Right cardiac atrium (tissue), 5 donors: ENCODE results near the gene THRSP. TPM values are rescaled to one million over a fixed set of nuclear protein-coding genes. Genes with fewer than 3 reads are reported as not detected.
A peak's percentile ranks its signal among the peaks of the same experiment; 100 is the strongest.
"Not testable (repeated sequence)": the region's sequence is repeated elsewhere in the genome, so short reads cannot be mapped to it uniquely, and the experiment has no call there.

Source experiments
- ATAC-seq, 2 donors: fragments of 200-7000 bp; cut with Tn5 transposase; one replicate each; pipeline versions ENCODE4 v1.8.0 to v1.9.1; 2020; ENCODE audit warnings: moderate library complexity in 2 of 2, mild to moderate bottlenecking in 1 of 2
- DNase-seq, 3 donors: peaks; one replicate each; pipeline ENCODE4 v3.0.0-alpha.2; 2020
- H3K27ac ChIP-seq: one replicate; pipeline ENCODE4 v1.5.1; 2013; ENCODE audit warnings: mild to moderate bottlenecking, low read length, control low read depth, moderate library complexity
- H3K27me3 ChIP-seq: one replicate; pipeline ENCODE4 v1.6.1; 2013; ENCODE audit not compliant: control insufficient read depth, insufficient read depth
- H3K4me1 ChIP-seq: one replicate; pipeline ENCODE4 v1.6.1; 2013; ENCODE audit warnings: low read length; ENCODE audit not compliant: control insufficient read depth, insufficient read depth
- H3K4me3 ChIP-seq: one replicate; pipeline ENCODE4 v1.5.1; 2013; ENCODE audit warnings: low read length, control low read depth
- H3K9me3 ChIP-seq: one replicate; pipeline ENCODE4 v1.6.1; 2013; ENCODE audit warnings: low read length; ENCODE audit not compliant: control insufficient read depth
- WGBS: extraction: QIAGEN DNeasy Blood & Tissue Kit; methylation state at CpG from one replicate; pipeline ENCODE4 v1.1.7; 2013; 5-methylcytosine and 5-hydroxymethylcytosine counted together
- intact Hi-C, 4 donors: fragments of 100-400 bp; cut with DNase I; formaldehyde crosslinking; loops; one replicate each; pipeline versions ENCODE4 v1.11.0 to v1.14.0; 2022 to 2023
- long read RNA-seq, 4 donors: library from polyadenylated mRNA; unstranded; transcript quantifications; one replicate each; pipeline ENCODE4 v2.0.0, GENCODE V29; 2020 to 2021
- polyA plus RNA-seq: library from polyadenylated mRNA; stranded (reverse); fragments of 200-250 nt; gene quantifications from one replicate; pipeline ENCODE4 v1.2.3, GENCODE V29; 2013
- total RNA-seq, 4 donors: library from RNA; stranded (reverse); fragmentation: NEBNext Ultra II Directional; extraction: Animal tissue kit (Norgen Biotek cat#: 25700); gene quantifications; one replicate each; pipeline ENCODE4 v1.2.1, GENCODE V29; 2021
- donor health status: healthy with polysubstance abuse.
- donor health status: DM: no; HTN: yes; CAD: no.
- donor health status: DM: no; HTN: no; CAD: no.
- donor health status: DM: no; HTN: yes; CAD: no; lungs with severe emphysema.
- donor health status: DM: yes; HTN: yes; CAD: no.

Gene THRSP, protein sequence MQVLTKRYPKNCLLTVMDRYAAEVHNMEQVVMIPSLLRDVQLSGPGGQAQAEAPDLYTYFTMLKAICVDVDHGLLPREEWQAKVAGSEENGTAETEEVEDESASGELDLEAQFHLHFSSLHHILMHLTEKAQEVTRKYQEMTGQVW
- 1 to 10 TPM in 2 of 4 donors, under 1 TPM in 1, not detected in 1; 0.66 to 7.3 (median 1.4) TPM for total RNA-seq
- polyA plus RNA-seq, result 80.3 TPM
- long read RNA-seq, donor 1, partial matches to known transcripts, result 0 of 1 reads
- long read RNA-seq, donor 1, other reads (novel, unspliced or antisense), result 0 of 1 reads
- long read RNA-seq, donor 2, result 0 reads
- long read RNA-seq, donor 3, partial matches to known transcripts, result 0 of 1 reads
- long read RNA-seq, donor 3, other reads (novel, unspliced or antisense), result 0 of 1 reads
- long read RNA-seq, donor 4, partial matches to known transcripts, result 0 of 1 reads
- long read RNA-seq, donor 4, other reads (novel, unspliced or antisense), result 1 of 1 reads

DNA sequence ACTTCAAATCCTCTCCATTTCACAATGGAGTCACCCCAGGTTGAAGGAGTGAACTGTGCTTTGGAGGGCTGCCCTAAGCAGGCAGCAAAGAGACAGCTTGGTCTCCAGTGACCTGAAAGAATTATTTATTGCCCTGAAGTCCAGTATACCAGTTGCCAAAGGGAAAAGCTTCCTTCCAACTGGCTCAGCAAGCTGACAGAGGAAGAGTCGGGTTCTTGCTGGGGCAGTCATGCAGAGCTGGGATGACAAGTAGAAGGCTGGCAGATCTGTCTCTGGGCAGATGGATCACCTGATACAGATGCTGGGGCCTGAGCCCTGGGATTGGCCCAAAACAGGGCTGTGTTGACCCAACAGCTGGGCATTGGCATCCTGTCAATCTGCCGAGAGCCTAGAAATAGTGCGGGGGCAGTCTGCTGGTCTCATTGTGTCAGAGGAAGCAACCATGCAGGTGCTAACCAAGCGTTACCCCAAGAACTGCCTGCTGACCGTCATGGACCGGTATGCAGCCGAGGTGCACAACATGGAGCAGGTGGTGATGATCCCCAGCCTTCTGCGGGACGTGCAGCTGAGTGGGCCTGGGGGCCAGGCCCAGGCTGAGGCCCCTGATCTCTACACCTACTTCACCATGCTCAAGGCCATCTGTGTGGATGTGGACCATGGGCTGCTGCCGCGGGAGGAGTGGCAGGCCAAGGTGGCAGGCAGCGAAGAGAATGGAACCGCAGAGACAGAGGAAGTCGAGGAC is at the start of gene THRSP:
THRSP (plus strand) TSS at position 422 of the 742 bp plus-strand sequence; CDS start at position 443, 21 bp downstream.
- no peak for ATAC-seq
- H3K4me1 ChIP-seq, result no peaks in the 10 kb centered on the region
- no peak within 1 kb of the TSS for H3K4me3 ChIP-seq
- no peaks in the 10 kb centered on the region for H3K9me3 ChIP-seq
- H3K27me3 ChIP-seq, result no peaks in the 10 kb centered on the region
- DNase-seq, result peak in 1 of 3 donors; percentile 27
- WGBS, result 90% methylated on average over 14 of the region's 14 CpGs
- no peak within 1 kb of the TSS for H3K27ac ChIP-seq
- intact Hi-C loops, result no loop called here

DNA sequence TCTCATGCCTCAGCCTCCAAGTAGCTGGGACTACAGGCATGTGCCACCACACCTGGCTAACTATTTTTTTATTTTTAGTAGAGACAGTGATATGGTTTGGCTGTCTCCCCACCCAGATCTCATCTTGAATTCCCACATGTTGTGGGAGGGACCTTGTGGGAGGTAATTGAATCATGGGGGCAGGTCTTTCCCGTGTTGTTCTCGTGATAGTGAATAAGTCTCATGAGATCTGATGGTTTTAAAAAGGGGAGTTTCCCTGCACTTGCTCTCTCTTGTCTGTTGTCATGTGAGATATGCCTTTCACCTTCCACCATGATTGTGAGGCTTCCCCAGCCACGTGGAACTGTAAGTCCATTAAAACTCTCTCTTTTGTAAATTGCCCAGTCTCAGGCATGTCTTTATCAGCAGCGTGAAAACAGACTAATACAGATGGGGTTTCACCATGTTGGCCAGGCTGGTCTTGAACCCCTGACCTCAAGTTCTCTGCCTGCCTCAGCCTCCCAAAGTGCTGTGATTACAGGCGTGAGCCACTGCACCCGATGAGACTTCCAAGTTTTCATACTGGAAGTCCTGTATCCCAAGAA is 48.6 kb upstream of the THRSP start:
- ATAC-seq, H3K4me3 ChIP-seq, H3K27ac ChIP-seq, intact Hi-C loops, DNase-seq, H3K4me1 ChIP-seq, H3K27me3 ChIP-seq, H3K9me3 ChIP-seq: not testable (repeated sequence)
- 76% methylated on average over 6 of the region's 6 CpGs for WGBS

- ATAC-seq (no peak), DNase-seq (no peak)
- intact Hi-C loops, result no loop called here
- Histone ChIP-seq H3K4me1 (no peaks in the 10 kb centered on the region), H3K4me3 (no peak overlapping the region), H3K27ac (no peak overlapping the region), H3K27me3 (no peaks in the 10 kb centered on the region), H3K9me3 (no peaks in the 10 kb centered on the region)
- WGBS, result 100% methylated on average over 1 of the region's 1 CpG
These were observed 47.8 kb upstream of the THRSP start for GRCh38 chr11:78015878-78016277.

DNA sequence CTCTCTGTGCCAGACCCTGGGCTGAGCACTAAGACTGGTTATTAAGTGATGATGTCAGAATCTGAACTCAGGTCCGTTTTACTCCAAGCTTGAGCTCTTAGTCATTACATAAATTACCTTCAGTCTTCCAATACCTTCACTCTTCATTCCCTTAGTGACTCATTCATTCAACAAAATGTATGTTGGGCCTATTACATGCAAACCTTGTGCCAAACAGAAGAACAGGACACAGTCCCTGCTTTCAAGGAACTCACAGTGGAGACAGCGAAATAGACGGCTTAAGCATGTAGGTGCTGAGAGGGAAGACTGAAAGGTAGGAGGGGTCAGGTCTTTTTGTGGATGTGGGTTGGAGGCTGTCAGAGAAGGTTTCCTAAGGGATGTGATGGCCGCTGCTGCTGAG is 43.9 kb upstream of the THRSP start:
- WGBS, result 68% methylated on average over 4 of the region's 4 CpGs
- DNase-seq (no peak), ATAC-seq (no peak)
- Histone ChIP-seq H3K4me1 (no peaks in the 10 kb centered on the region), H3K9me3 (no peaks in the 10 kb centered on the region), H3K27me3 (no peaks in the 10 kb centered on the region), H3K27ac (no peak overlapping the region), H3K4me3 (no peak overlapping the region)
- intact Hi-C loops, result no loop called here

GRCh38 chr11:78020246-78020645 is 43.4 kb upstream of the THRSP start:
- H3K27me3 ChIP-seq, result no peaks in the 10 kb centered on the region
- DNase-seq (no peak), ATAC-seq (no peak)
- no peak overlapping the region for H3K27ac ChIP-seq
- 29% methylated on average over 3 of the region's 3 CpGs for WGBS
- no peaks in the 10 kb centered on the region for H3K9me3 ChIP-seq
- H3K4me1 ChIP-seq, result no peaks in the 10 kb centered on the region
- no peak overlapping the region for H3K4me3 ChIP-seq
- intact Hi-C loops, result no loop called here

DNA sequence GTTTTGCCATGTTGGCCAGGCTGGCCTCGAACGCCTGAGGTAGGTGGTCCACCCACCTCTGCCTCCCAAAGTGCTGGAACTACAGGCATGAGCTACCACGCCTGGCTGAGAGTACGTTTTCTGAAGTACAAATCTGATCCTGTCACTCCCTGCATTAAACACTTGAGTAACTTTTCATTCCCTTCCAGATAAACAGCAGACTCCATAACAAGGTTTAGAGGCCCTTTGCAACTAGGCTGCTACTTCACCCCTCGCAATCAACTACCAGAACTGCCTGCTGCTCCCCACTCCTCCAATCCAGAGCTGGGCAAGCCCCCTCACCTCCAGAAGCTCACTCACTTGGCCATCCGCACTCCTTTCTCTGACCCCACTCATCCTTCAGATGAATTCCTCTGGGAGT is 42.0 kb upstream of the THRSP start:
- no peaks in the 10 kb centered on the region for H3K27me3 ChIP-seq
- intact Hi-C loops, result no loop called here
- no peak overlapping the region for H3K27ac ChIP-seq
- H3K4me1 ChIP-seq, result no peaks in the 10 kb centered on the region
- ATAC-seq (no peak), DNase-seq (no peak)
- H3K4me3 ChIP-seq, result no peak overlapping the region
- 89% methylated on average over 6 of the region's 6 CpGs for WGBS
- H3K9me3 ChIP-seq, result no peaks in the 10 kb centered on the region

GRCh38 chr11:78022397-78023396 is 41.0 kb upstream of the THRSP start, which contains the start of gene KCTD14:
Gene KCTD14, minus strand, starts transcription at chr11:78023276. Its CDS starts 27 bp downstream, at chr11:78023249.
- Histone ChIP-seq H3K4me3 (peak within 1 kb of the TSS; percentile 33), H3K27me3 (no peaks in the 10 kb centered on the region), H3K4me1 (no peaks in the 10 kb centered on the region), H3K27ac (no peak within 1 kb of the TSS), H3K9me3 (no peaks in the 10 kb centered on the region)
- 14% methylated on average over 37 of the region's 37 CpGs for WGBS
- DNase-seq (peak; percentile 51 to 75 (median 74)), ATAC-seq (peak; percentile 86 to 90)
- intact Hi-C loops, result no loop called here

GRCh38 chr11:78023426-78023825 is 40.2 kb upstream of the THRSP start:
- Histone ChIP-seq H3K27me3 (no peaks in the 10 kb centered on the region), H3K4me1 (no peaks in the 10 kb centered on the region), H3K9me3 (no peaks in the 10 kb centered on the region), H3K27ac (no peak overlapping the region), H3K4me3 (no peak overlapping the region)
- intact Hi-C loops, result no loop called here
- 81% methylated on average over 7 of the region's 7 CpGs for WGBS
- no peak for ATAC-seq
- no peak for DNase-seq

DNA sequence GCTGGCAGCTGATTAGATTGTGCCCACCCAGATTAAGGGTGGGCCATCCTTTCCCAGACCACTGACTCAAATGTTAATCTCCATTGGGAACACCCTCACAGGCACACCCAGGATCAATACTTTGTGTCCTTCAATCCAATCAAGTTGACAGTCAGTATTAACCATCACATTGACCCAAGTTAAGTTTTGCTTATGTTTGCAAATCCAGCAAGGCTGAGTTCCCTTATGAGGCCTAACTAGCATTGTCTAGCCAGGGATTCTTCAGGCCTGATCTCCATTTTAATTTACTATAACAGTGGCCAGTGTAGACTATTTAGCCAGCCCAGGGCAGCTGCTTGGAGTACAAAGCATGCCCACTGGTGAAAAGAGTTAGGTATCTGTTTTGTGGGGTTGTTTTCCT is 38.3 kb upstream of the THRSP start:
- H3K27ac ChIP-seq, result no peak overlapping the region
- peaks cover under 1% of the 10 kb centered on the region for H3K4me1 ChIP-seq
- intact Hi-C loops, result no loop called here
- H3K9me3 ChIP-seq, result no peaks in the 10 kb centered on the region
- H3K4me3 ChIP-seq, result no peak overlapping the region
- ATAC-seq, result no peak
- DNase-seq, result no peak
- H3K27me3 ChIP-seq, result no peaks in the 10 kb centered on the region

DNA sequence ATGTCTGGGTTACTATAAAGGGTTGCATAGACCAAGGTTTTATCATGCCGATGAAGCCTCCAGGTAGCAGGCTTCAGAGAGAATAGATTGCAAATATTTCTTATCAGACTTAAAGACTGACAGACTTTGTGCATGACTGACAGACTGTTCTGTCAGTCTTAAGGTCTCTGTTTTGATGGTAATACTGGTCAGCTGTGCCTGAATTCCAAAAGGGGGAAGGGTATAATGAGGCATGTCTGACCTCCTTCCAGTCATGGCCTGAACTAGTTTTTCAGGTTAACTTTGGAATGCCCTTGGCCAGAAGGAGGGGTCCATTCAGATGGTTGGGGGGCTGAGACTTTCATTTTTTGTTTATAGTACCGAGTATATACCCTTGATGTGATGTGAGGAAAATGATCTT is 35.9 kb upstream of the THRSP start:
- 95% methylated on average over 2 of the region's 2 CpGs for WGBS
- Histone ChIP-seq H3K9me3 (no peaks in the 10 kb centered on the region), H3K4me1 (peaks cover 5% of the 10 kb centered on the region), H3K4me3 (no peak overlapping the region), H3K27me3 (no peaks in the 10 kb centered on the region), H3K27ac (no peak overlapping the region)
- intact Hi-C loops, result no loop called here
- DNase-seq (no peak), ATAC-seq (no peak)
